T-cell (primary cell): ENCODE measurements around the gene S1PR4. TPM values are rescaled to one million over a fixed set of nuclear protein-coding genes. Genes with fewer than 3 reads are reported as not detected.
"Not testable (repeated sequence)": the region's sequence is repeated elsewhere in the genome, so short reads cannot be mapped to it uniquely, and the experiment has no call there.

Experiments used
- ATAC-seq, 4 experiments: fragments of 200-7000 bp in 3 of 4; fragments of 150-1000 bp in 1 of 4; cut with Tn5 transposase; replicated peaks in 1 of 4; 1 replicate in 3 of 4; 2 replicates in 1 of 4; pipeline ENCODE4 v1.10.0; 2021; ENCODE audit warnings: moderate library complexity in 3 of 4, mild to moderate bottlenecking in 2 of 4, moderate number of reproducible peaks in 1 of 4
- CTCF ChIA-PET, 2 donors: fragments of 300-600 bp; sonication (Branson Sonifier 250); formaldehyde crosslinking; loops; one replicate each; lab custom pipeline; 2022; ENCODE audit warnings: antibody characterized with exemption in 2 of 2; lab: Charles Lee
- POLR2A ChIA-PET, 2 donors: fragments of 300-600 bp; sonication (Branson Sonifier 250); formaldehyde crosslinking; loops; one replicate each; lab custom pipeline; 2022; ENCODE audit warnings: antibody characterized with exemption in 2 of 2; lab: Charles Lee
- DNase-seq, 35 experiments: peaks; one replicate each; pipeline versions ENCODE4 v3.0.0 to v3.0.0-alpha.2; 2013 to 2023
- H3K27ac ChIP-seq: one replicate; pipeline ENCODE4 v1.5.1; 2013; ENCODE audit warnings: low read length
- H3K27me3 ChIP-seq, 2 experiments: replicated peaks in 1 of 2; 1 replicate in 1 of 2; 2 replicates in 1 of 2; pipeline versions ENCODE4 v1.6.1 to v1.7.0; 2013; ENCODE audit warnings: low read length in 1 of 2, mixed read lengths in 1 of 2; ENCODE audit not compliant: control insufficient read depth in 2 of 2, insufficient read depth in 2 of 2; ENCODE audit errors: extremely low read depth in 1 of 2
- H3K36me3 ChIP-seq, 2 donors: 1 replicate in 1 of 2; 2 replicates in 1 of 2; pipeline versions ENCODE4 v1.6.1 to v1.7.0; 2013; ENCODE audit warnings: low read length in 1 of 2; ENCODE audit not compliant: control insufficient read depth in 2 of 2, insufficient read depth in 1 of 2; ENCODE audit errors: extremely low read depth in 1 of 2
- H3K4me1 ChIP-seq, 2 experiments: 1 replicate in 1 of 2; 2 replicates in 1 of 2; pipeline versions ENCODE4 v1.6.1 to v1.7.0; 2013; ENCODE audit warnings: low read length in 2 of 2, mixed read lengths in 1 of 2; ENCODE audit not compliant: insufficient read depth in 2 of 2, control insufficient read depth in 1 of 2; ENCODE audit errors: extremely low read depth in 1 of 2
- H3K4me3 ChIP-seq, 2 donors: 1 replicate in 1 of 2; 2 replicates in 1 of 2; pipeline versions ENCODE4 v1.5.1 to v1.7.0; 2013; ENCODE audit warnings: mild to moderate bottlenecking in 2 of 2, low read length in 1 of 2, moderate library complexity in 1 of 2; ENCODE audit not compliant: control insufficient read depth in 1 of 2; ENCODE audit errors: extremely low read depth in 1 of 2
- H3K9me3 ChIP-seq: 2 replicates; pipeline ENCODE4 v1.7.0; 2013
- H3K27ac Mint-ChIP-seq, 2 donors: one replicate each; pipeline ENCODE4 v1.8.0; 2020 to 2021; ENCODE audit warnings: mild to moderate bottlenecking in 2 of 2, mixed read lengths in 2 of 2
- H3K27me3 Mint-ChIP-seq, 2 donors: one replicate each; pipeline ENCODE4 v1.8.0; 2021 to 2022; ENCODE audit warnings: mixed read lengths in 2 of 2
- H3K36me3 Mint-ChIP-seq: one replicate; pipeline ENCODE4 v1.8.0; 2021; ENCODE audit warnings: mixed read lengths
- H3K4me1 Mint-ChIP-seq, 3 donors: one replicate each; pipeline ENCODE4 v1.8.0; 2020 to 2022; ENCODE audit warnings: mixed read lengths in 3 of 3, mild to moderate bottlenecking in 1 of 3
- H3K4me3 Mint-ChIP-seq, 3 donors: one replicate each; pipeline ENCODE4 v1.8.0; 2020 to 2022; ENCODE audit warnings: mild to moderate bottlenecking in 3 of 3, mixed read lengths in 3 of 3, moderate library complexity in 3 of 3
- H3K9me3 Mint-ChIP-seq, 3 donors: one replicate each; pipeline ENCODE4 v1.8.0; 2020 to 2022; ENCODE audit warnings: mixed read lengths in 3 of 3
- WGBS: methylation state at CpG from one replicate; pipeline ENCODE4 v1.1.5; 2013; ENCODE audit warnings: missing lambda C conversion rate; ENCODE audit not compliant: insufficient coverage; 5-methylcytosine and 5-hydroxymethylcytosine counted together
- total RNA-seq, 35 experiments: library from RNA in 6 of 35; stranded (reverse) in 6 of 35; fragments of 120-200 nt in 1 of 35; gene quantifications; one replicate each; pipeline versions ENCODE4 v1.2.1 to v1.2.4 and lab custom pipeline; 2013 to 2026

The S1PR4 gene
- total RNA-seq, 5 donors from 2014 or later (not counting 1 experiment from before 2014, with no cell fraction given): 77.0 to 345 (median 324) TPM

- H3K4me3 Mint-ChIP-seq, H3K27me3 Mint-ChIP-seq, CTCF ChIA-PET, H3K9me3 ChIP-seq, DNase-seq, ATAC-seq, H3K27ac Mint-ChIP-seq, POLR2A ChIA-PET, H3K27ac ChIP-seq, H3K4me3 ChIP-seq, H3K27me3 ChIP-seq, H3K9me3 Mint-ChIP-seq: not testable (repeated sequence)
- H3K4me1 Mint-ChIP-seq: peaks cover 25 to 32% (median 32%) of the 10 kb centered on the region in 3 donors
- 99% methylated on average over 10 of the region's 12 CpGs for WGBS
- peaks cover 9 to 38% of the 10 kb centered on the region in 2 experiments for H3K4me1 ChIP-seq
- peaks cover 0 to 25% of the 10 kb centered on the region in 2 donors for H3K36me3 ChIP-seq
- peaks cover 17% of the 10 kb centered on the region for H3K36me3 Mint-ChIP-seq
Measured at GRCh38 chr19:3191806-3192104, 13.2 kb downstream of the S1PR4 start.

DNA sequence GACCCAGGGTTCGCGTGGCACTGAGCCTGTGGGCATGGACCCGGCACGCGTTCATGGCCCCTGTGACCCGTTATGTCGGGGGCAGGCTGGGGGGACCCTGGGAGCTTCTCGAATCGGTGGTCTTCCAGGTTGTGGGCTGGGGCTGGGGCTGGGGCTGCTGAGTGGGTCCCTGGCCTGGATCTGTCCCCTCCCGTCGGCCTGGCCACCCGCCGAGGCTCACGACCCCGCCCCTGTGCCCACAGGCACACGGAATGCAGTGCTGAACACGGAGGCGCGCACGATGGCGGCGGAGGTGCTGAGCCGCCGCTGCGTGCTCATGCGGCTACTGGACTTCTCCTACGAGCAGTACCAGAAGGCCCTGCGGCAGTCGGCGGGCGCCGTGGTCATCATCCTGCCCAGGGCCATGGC lies 13.7 kb downstream of the S1PR4 start:
- DNase-seq: no peak
- H3K4me1 ChIP-seq: peaks cover 5 to 33% of the 10 kb centered on the region in 2 experiments
- no peaks in the 10 kb centered on the region for H3K27me3 ChIP-seq
- Mint-ChIP-seq H3K4me3 (no peak overlapping the region), H3K27me3 (no peaks in the 10 kb centered on the region), H3K36me3 (peaks cover 17% of the 10 kb centered on the region), H3K27ac (no peak overlapping the region), H3K4me1 (peaks cover 20 to 27% (median 27%) of the 10 kb centered on the region in 3 donors), H3K9me3 (no peaks in the 10 kb centered on the region)
- ChIA-PET CTCF (no interaction called here), POLR2A (no interaction called here)
- WGBS: 97% methylated on average over 32 of the region's 32 CpGs
- no peak overlapping the region for H3K4me3 ChIP-seq
- H3K36me3 ChIP-seq: peaks cover 0 to 25% of the 10 kb centered on the region in 2 donors
- H3K9me3 ChIP-seq: no peaks in the 10 kb centered on the region
- ATAC-seq: no peak
- no peak overlapping the region for H3K27ac ChIP-seq

GRCh38 chr19:3192684-3193083 lies 14.1 kb downstream of the S1PR4 start:
- no peak overlapping the region for H3K4me3 ChIP-seq
- ChIA-PET POLR2A (no interaction called here), CTCF (no interaction called here)
- no peaks in the 10 kb centered on the region for H3K9me3 ChIP-seq
- 95% methylated on average over 11 of the region's 14 CpGs for WGBS
- H3K36me3 ChIP-seq: peaks cover 0 to 25% of the 10 kb centered on the region in 2 donors
- no peak for ATAC-seq
- peaks cover 5 to 29% of the 10 kb centered on the region in 2 experiments for H3K4me1 ChIP-seq
- H3K27ac ChIP-seq: no peak overlapping the region
- peaks cover 17% of the 10 kb centered on the region for H3K36me3 Mint-ChIP-seq
- H3K27ac Mint-ChIP-seq: no peak overlapping the region
- no peaks in the 10 kb centered on the region for H3K9me3 Mint-ChIP-seq
- no peak for DNase-seq
- H3K27me3 ChIP-seq: no peaks in the 10 kb centered on the region
- no peaks in the 10 kb centered on the region for H3K27me3 Mint-ChIP-seq
- no peak overlapping the region for H3K4me3 Mint-ChIP-seq
- peaks cover 17 to 23% (median 22%) of the 10 kb centered on the region in 3 donors for H3K4me1 Mint-ChIP-seq

- H3K36me3 Mint-ChIP-seq: peaks cover 17% of the 10 kb centered on the region
Measured at GRCh38 chr19:3193256-3194105, 14.9 kb downstream of the S1PR4 start.

GRCh38 chr19:3194106-3195087 lies 15.8 kb downstream of the S1PR4 start:
- H3K36me3 ChIP-seq: peaks cover 0 to 32% of the 10 kb centered on the region in 2 donors
- no peaks in the 10 kb centered on the region for H3K27me3 Mint-ChIP-seq
- H3K27me3 ChIP-seq: no peaks in the 10 kb centered on the region
- no peak overlapping the region for H3K4me3 Mint-ChIP-seq
- CTCF ChIA-PET: no interaction called here
- H3K4me3 ChIP-seq: no peak overlapping the region
- no peaks in the 10 kb centered on the region for H3K9me3 ChIP-seq
- ATAC-seq: no peak
- POLR2A ChIA-PET: no interaction called here
- H3K27ac ChIP-seq: no peak overlapping the region
- peaks cover 0 to 12% of the 10 kb centered on the region in 2 experiments for H3K4me1 ChIP-seq
- DNase-seq: no peak
- H3K4me1 Mint-ChIP-seq: peaks cover 0 to 6% (median 5%) of the 10 kb centered on the region in 3 donors
- WGBS: 94% methylated on average over 10 of the region's 17 CpGs
- H3K36me3 Mint-ChIP-seq: peaks cover 17% of the 10 kb centered on the region
- H3K9me3 Mint-ChIP-seq: no peaks in the 10 kb centered on the region
- H3K27ac Mint-ChIP-seq: no peak overlapping the region

More at GRCh38 chr19:3193256-3194105, 14.9 kb downstream of the S1PR4 start:
- no peak for ATAC-seq
- no peak overlapping the region for H3K27ac ChIP-seq
- POLR2A ChIA-PET: no interaction called here
- peaks cover 0 to 26% of the 10 kb centered on the region in 2 donors for H3K36me3 ChIP-seq
- Mint-ChIP-seq H3K4me1 (peaks cover 9 to 15% (median 14%) of the 10 kb centered on the region in 3 donors), H3K4me3 (no peak overlapping the region), H3K27me3 (no peaks in the 10 kb centered on the region), H3K27ac (no peak overlapping the region), H3K9me3 (no peaks in the 10 kb centered on the region)
- H3K4me3 ChIP-seq: no peak overlapping the region
- DNase-seq: peak in 2 of 35 experiments; percentile 2 to 26
- 72% methylated on average over 33 of the region's 40 CpGs for WGBS
- CTCF ChIA-PET: no interaction called here
- H3K9me3 ChIP-seq: no peaks in the 10 kb centered on the region
- no peaks in the 10 kb centered on the region for H3K27me3 ChIP-seq
- H3K4me1 ChIP-seq: peaks cover 4 to 21% of the 10 kb centered on the region in 2 experiments
